Upper lobe of right lung (tissue), 1 donor: ENCODE data around the gene PBLD. TPM values are rescaled to one million over a fixed set of nuclear protein-coding genes. Genes with fewer than 3 reads are reported as not detected.

Experiments
- ATAC-seq: fragments of 200-7000 bp; cut with Tn5 transposase; one replicate; pipeline ENCODE4 v1.9.1; 2020; ENCODE audit warnings: mild to moderate bottlenecking, moderate library complexity
- DNase-seq: peaks from one replicate; pipeline ENCODE4 v3.0.0-alpha.2; 2020
- H3K27ac ChIP-seq: fragments of 200-600 bp; one replicate; pipeline ENCODE4 v1.8.0; 2022
- H3K27me3 ChIP-seq: fragments of 200-600 bp; one replicate; pipeline ENCODE4 v1.8.0; 2022; ENCODE audit warnings: mild to moderate bottlenecking
- H3K36me3 ChIP-seq: fragments of 200-600 bp; one replicate; pipeline ENCODE4 v1.8.0; 2022
- H3K4me1 ChIP-seq: fragments of 200-600 bp; one replicate; pipeline ENCODE4 v1.8.0; 2022
- H3K4me3 ChIP-seq: fragments of 200-600 bp; one replicate; pipeline ENCODE4 v1.8.0; 2022; ENCODE audit warnings: mild to moderate bottlenecking
- H3K9me3 ChIP-seq: fragments of 200-600 bp; one replicate; pipeline ENCODE4 v1.8.0; 2022
- intact Hi-C: fragments of 100-400 bp; cut with DNase I; formaldehyde crosslinking; loops from one replicate; pipeline ENCODE4 v1.11.0; 2022
- total RNA-seq: library from RNA; stranded (reverse); fragmentation: NEBNext Ultra II Directional; extraction: Animal tissue kit (Norgen Biotek cat#: 25700); gene quantifications from one replicate; pipeline ENCODE4 v1.2.1, GENCODE V29; 2021
- TF ChIP-seq, protein P1 (sequence below): fragments of 200-600 bp; IDR thresholded peaks from one replicate; pipeline ENCODE4 v1.8.0; 2022; ENCODE audit warnings: antibody characterized with exemption
- donor health status: DM: no; HTN: yes; CAD: no; lungs with severe emphysema.

Gene PBLD
- total RNA-seq, 1 donor from 2014 or later, result 2.3 TPM

DNA sequence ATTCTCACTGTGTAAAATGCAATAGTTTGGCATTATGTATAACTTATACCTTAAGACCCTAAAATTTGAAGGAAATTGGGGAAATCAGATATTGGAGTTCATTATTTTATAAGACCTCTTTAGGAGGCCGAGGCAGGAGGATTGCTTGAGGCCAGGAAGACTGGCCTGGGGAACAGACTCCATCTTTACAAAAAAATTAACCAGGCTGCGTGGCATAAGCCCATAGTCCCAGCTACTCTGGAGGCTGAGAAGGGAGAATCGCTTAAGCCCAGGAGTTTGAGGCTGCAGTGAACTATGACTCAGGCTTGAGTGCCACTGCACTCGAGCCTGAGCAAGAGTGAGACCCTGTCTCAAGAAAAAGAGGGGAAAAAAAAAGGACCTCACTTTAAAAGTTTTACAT, 14.0 kb upstream of the PBLD start:
- no peak for ATAC-seq
- TF ChIP-seq, protein P1, sequence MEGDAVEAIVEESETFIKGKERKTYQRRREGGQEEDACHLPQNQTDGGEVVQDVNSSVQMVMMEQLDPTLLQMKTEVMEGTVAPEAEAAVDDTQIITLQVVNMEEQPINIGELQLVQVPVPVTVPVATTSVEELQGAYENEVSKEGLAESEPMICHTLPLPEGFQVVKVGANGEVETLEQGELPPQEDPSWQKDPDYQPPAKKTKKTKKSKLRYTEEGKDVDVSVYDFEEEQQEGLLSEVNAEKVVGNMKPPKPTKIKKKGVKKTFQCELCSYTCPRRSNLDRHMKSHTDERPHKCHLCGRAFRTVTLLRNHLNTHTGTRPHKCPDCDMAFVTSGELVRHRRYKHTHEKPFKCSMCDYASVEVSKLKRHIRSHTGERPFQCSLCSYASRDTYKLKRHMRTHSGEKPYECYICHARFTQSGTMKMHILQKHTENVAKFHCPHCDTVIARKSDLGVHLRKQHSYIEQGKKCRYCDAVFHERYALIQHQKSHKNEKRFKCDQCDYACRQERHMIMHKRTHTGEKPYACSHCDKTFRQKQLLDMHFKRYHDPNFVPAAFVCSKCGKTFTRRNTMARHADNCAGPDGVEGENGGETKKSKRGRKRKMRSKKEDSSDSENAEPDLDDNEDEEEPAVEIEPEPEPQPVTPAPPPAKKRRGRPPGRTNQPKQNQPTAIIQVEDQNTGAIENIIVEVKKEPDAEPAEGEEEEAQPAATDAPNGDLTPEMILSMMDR, result no peak
- H3K4me3 ChIP-seq, result no peak overlapping the region
- no peak for DNase-seq
- H3K27ac ChIP-seq, result no peak overlapping the region
- intact Hi-C loops, result no loop called here
- no peaks in the 10 kb centered on the region for H3K27me3 ChIP-seq
- peaks cover 84% of the 10 kb centered on the region for H3K36me3 ChIP-seq
- H3K4me1 ChIP-seq, result no peaks in the 10 kb centered on the region
- no peaks in the 10 kb centered on the region for H3K9me3 ChIP-seq

DNA sequence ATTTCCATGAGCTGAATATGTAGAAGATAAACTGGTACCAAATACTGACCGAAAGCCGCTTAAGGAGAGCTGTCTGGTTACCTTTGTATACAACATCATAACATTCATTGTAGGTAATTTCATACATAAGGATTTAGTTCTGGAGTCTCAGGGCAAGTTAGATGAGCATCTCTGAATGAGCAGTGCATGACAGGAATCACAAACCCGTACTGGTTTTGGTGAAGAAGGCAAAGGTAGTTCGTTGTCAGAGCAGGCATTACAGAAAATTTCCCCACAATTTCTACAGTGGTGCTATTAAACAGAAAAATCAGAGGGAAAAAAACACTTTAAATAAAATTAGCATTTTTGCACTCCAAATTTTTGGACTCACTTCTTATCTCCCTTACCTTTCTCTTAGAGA, 12.9 kb upstream of the PBLD start:
- H3K4me1 ChIP-seq, result no peaks in the 10 kb centered on the region
- TF ChIP-seq, protein P1, result no peak
- no peak for DNase-seq
- no peaks in the 10 kb centered on the region for H3K9me3 ChIP-seq
- H3K27ac ChIP-seq, result no peak overlapping the region
- ATAC-seq, result no peak
- no peaks in the 10 kb centered on the region for H3K27me3 ChIP-seq
- intact Hi-C loops, result no loop called here
- no peak overlapping the region for H3K4me3 ChIP-seq
- H3K36me3 ChIP-seq, result peaks cover 84% of the 10 kb centered on the region

DNA sequence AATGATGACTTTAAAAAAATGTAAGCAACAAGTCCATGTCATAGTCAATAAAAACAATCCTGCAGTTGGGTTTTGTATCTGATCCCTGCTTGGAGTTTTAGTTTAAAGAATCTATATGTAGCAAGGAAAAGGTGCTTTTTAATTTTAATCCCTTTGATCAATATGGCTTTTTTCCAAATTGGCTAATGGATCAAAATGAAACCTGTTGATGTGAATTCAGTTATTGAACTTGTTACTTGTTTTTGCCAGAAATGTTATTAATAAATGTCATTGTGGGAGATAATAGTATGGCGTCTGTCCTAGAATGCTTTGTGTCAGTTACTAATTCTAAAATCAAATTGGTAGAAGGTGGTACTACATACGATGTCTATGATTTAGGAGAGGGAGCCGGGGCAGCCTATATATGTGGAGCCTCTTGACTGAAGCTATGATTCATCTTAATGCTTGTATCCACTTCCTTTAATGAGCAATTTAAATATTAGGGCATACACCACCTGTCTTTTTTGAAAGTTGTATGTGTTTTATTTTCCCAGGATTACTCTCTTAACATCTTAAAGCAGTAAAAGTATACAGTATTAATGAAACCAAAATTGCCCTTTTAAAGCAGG, 10.3 kb upstream of the PBLD start:
- TF ChIP-seq, protein P1, result no peak
- Histone ChIP-seq H3K36me3 (peaks cover 98% of the 10 kb centered on the region), H3K27ac (no peak overlapping the region), H3K9me3 (no peaks in the 10 kb centered on the region), H3K4me1 (peaks cover 7% of the 10 kb centered on the region), H3K27me3 (no peaks in the 10 kb centered on the region), H3K4me3 (no peak overlapping the region)
- DNase-seq (no peak), ATAC-seq (no peak)
- intact Hi-C loops, result no loop called here

DNA sequence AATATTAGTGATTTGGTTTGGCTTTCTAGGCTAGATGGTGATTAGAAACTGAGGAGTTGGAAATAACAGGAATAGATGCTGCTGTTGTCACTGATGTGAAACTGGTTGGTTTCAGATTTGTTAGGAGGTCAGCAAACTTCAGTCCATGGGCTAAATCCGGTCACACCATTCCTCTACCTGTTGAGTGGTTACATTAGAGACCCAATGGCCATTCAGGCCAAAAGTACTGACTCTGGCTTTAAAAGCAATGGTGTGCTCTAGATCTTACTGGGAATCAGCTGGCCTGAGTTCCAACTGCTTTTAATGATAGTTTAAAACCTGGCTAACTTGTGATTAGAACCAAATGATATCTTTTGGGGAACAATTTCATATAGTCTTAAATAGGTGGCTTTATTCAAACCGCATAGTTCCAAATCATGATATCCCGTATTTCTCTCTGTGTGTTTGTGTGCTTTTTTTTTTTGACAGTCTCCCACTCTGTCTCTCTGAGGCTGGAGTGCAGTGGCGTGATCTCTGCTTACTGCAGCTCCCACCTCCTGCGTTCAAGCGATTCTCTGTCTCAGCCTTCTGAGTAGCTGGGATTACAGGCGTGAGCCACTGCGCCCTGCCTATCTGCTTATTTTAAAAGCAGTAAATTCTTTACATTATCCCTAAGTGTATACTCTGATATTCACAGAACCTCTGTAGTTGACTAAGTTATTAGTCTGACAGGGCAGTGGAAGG, 7.8 kb upstream of the PBLD start:
- Histone ChIP-seq H3K9me3 (no peaks in the 10 kb centered on the region), H3K4me3 (no peak overlapping the region), H3K27ac (no peak overlapping the region), H3K4me1 (peaks cover 32% of the 10 kb centered on the region), H3K36me3 (peaks cover 73% of the 10 kb centered on the region), H3K27me3 (no peaks in the 10 kb centered on the region)
- DNase-seq, result no peak
- intact Hi-C loops, result no loop called here
- TF ChIP-seq, protein P1, result no peak
- no peak for ATAC-seq

DNA sequence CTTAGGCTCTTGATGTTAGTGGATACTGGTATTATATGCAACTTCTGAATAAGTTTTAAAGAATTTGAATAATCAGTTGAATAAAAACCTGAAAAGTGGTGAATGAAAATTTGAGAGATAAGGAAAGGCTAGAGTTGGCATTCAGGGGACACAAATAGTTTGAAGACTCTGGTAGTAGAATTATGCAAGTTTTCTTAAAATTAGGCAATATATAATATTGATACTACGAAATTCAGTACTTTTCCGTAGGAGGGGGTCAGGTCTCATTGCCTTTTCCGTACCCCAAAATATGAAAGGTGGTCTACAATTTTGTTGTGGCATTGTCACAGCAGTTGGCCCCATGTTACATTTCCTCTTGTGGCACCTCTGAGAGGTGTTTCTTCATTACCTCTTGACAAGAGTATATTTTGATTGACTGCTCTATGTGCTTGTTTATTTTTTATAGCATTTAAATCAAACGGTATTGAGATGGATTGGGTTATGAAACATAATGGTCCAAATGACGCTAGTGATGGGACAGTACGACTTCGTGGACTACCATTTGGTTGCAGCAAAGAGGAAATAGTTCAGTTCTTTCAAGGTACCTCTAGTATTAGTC, 4.1 kb upstream of the PBLD start:
- TF ChIP-seq, protein P1, result no peak
- Histone ChIP-seq H3K36me3 (peaks cover 36% of the 10 kb centered on the region), H3K4me3 (peak overlapping the region; percentile 15), H3K27me3 (no peaks in the 10 kb centered on the region), H3K27ac (no peak overlapping the region), H3K9me3 (no peaks in the 10 kb centered on the region), H3K4me1 (peaks cover 48% of the 10 kb centered on the region)
- ATAC-seq (no peak), DNase-seq (no peak)
- intact Hi-C loops, result no loop called here
